HG03439 (cell line): Measurements from ENCODE around the gene CCL19.

Experiments used
- ATAC-seq: cut with Tn5 transposase; IDR thresholded peaks from one replicate; pipeline ENCODE4 v1.9.1; 2021; ENCODE audit warnings: mild to moderate bottlenecking, moderate library complexity; ENCODE audit not compliant: unreplicated experiment

The CCL19 gene

GRCh38 chr9:34642679-34643078 is 48.4 kb downstream of the CCL19 start:
- no peak for ATAC-seq
